ENCODE measurements around the gene RTF1. TPM values are rescaled to one million over a fixed set of nuclear protein-coding genes. Genes with fewer than 3 reads are reported as not detected.

RTF1 gene
- total RNA-seq, 1 experiment from 2014 or later, result 49.5 TPM

GRCh38 chr15:41417418-41418195 lies 712 bp downstream of the RTF1 start:
- peak overlapping the region; percentile 69 for H3K18ac ChIP-seq (ENCODE audit: insufficient read length, low read depth, low read length)
- H3K4ac ChIP-seq (ENCODE audit: low read depth, low read length), result no peak overlapping the region
- H4K5ac ChIP-seq (ENCODE audit: insufficient read length, low read depth, low read length), result no peak overlapping the region
- Mint-ChIP-seq H3K27me3 (ENCODE audit: low read depth) (no peaks in the 10 kb centered on the region), H3K4me3 (peak overlapping the region; percentile 95 to 100), H3K27ac (peak overlapping the region; percentile 24 to 98 (median 32)), H3K4me1 (peaks cover 21 to 24% of the 10 kb centered on the region in 2 experiments), H3K36me3 (ENCODE audit: insufficient read depth in 1 of 3, low read depth in 3 of 3) (peaks cover 0 to 2% (median 2%) of the 10 kb centered on the region in 3 experiments; a peak in 3 of 7 replicates), H3K9me3 (no peaks in the 10 kb centered on the region)
- no peaks in the 10 kb centered on the region for H4K20me1 ChIP-seq (ENCODE audit: control insufficient read depth, insufficient read depth, insufficient read length)
- no peaks in the 10 kb centered on the region for H3K9me3 ChIP-seq (ENCODE audit: control insufficient read depth, low read depth, low read length)
- peak overlapping the region; percentile 97 for H3K4me2 ChIP-seq (ENCODE audit: insufficient read depth, insufficient read length, low read length)
- H2BK5ac ChIP-seq (ENCODE audit: insufficient read length, low read length), result no peak overlapping the region
- no peak overlapping the region for H4K8ac ChIP-seq (replicated peaks; ENCODE audit: insufficient read length, low read depth, low read length)
- H3T11ph ChIP-seq (ENCODE audit: low read length), result no peak overlapping the region
- no peak overlapping the region for H4K91ac ChIP-seq (ENCODE audit: insufficient read length, low read depth, low read length)
- no peak overlapping the region for H2AK5ac ChIP-seq (ENCODE audit: insufficient read length, low read length)
- no peak overlapping the region; the same call in 1 of the 2 replicates for H2BK15ac ChIP-seq (ENCODE audit: low read depth, low read length)
- WGBS (ENCODE audit: extremely low coverage, insufficient read length, low lambda C conversion rate), result no CpG with 5 or more reads among the region's 37 CpGs
- H3K4me1 ChIP-seq (ENCODE audit: insufficient read depth, low read length), result no peaks in the 10 kb centered on the region
- no peaks in the 10 kb centered on the region for H3K27me3 ChIP-seq (ENCODE audit: insufficient read depth, low read length)
- no peak overlapping the region for H2AFZ ChIP-seq (ENCODE audit: low read length)
- no peak for TF ChIP-seq CTCF (conservative IDR thresholded peaks at IDR 0.05)
- peaks cover 19% of the 10 kb centered on the region; the same call in 1 of the 2 replicates for H3K79me2 ChIP-seq (ENCODE audit: insufficient read depth, low read length)
- peak; percentile 36 for DNase-seq
- H3K56ac ChIP-seq (ENCODE audit: insufficient read length, low read depth, low read length), result no peak overlapping the region
- H2BK20ac ChIP-seq (ENCODE audit: low read depth, low read length, poor library complexity, severe bottlenecking), result no peak overlapping the region
- H3K23me2 ChIP-seq (ENCODE audit: insufficient read length, low read depth, low read length, poor library complexity, severe bottlenecking), result peaks cover 5% of the 10 kb centered on the region
- H3K9ac ChIP-seq (ENCODE audit: extremely low read depth, insufficient read length, low read length), result peak overlapping the region; percentile 92
- H3K79me1 ChIP-seq (ENCODE audit: insufficient read depth, low read depth, low read length, poor library complexity, severe bottlenecking), result peaks cover 7% of the 10 kb centered on the region
- H3K23ac ChIP-seq (ENCODE audit: insufficient read length, low read depth, low read length), result no peak overlapping the region
- no peak overlapping the region for H3K27ac ChIP-seq (ENCODE audit: insufficient read length, low read depth, low read length)
- no peak overlapping the region for H2BK12ac ChIP-seq (ENCODE audit: insufficient read length, low read depth, low read length)
- H3K14ac ChIP-seq (ENCODE audit: insufficient read depth, low read length), result peak overlapping the region; percentile 88
- H2BK120ac ChIP-seq (ENCODE audit: low read depth, low read length, poor library complexity, severe bottlenecking), result no peak overlapping the region
